H1 (cell line): ENCODE results near the gene RPL3. TPM values are rescaled to one million over a fixed set of nuclear protein-coding genes. Genes with fewer than 3 reads are reported as not detected.

ENCODE experiments used
- CTBP2 ChIP-seq: IDR thresholded peaks from 2 replicates; pipeline ENCODE4 v1.7.0; 2011; ENCODE audit warnings: borderline replicate concordance, mild to moderate bottlenecking, moderate library complexity, mixed read lengths, low read length; ENCODE audit not compliant: insufficient read depth, insufficient read length
- polyA plus RNA-seq, 7 experiments: library from polyadenylated mRNA; depleted of rRNA in 3 of 7; stranded (reverse) in 5 of 7; unstranded in 2 of 7; fragments of >200 nt in 5 of 7; fragments of 200-250 nt in 2 of 7; gene quantifications; 1 replicate in 5 of 7; 2 replicates in 1 of 7; 4 replicates in 1 of 7; pipeline versions ENCODE4 v1.2.1 to v1.2.3, GENCODE V29; 2011 to 2013; ENCODE audit warnings: missing spikeins in 2 of 7, mixed read lengths in 2 of 7
- total RNA-seq: library from RNA; stranded (reverse); fragmentation: NEBNext Ultra II Directional; extraction: Animal tissue kit (Norgen Biotek cat#: 25700); gene quantifications from 2 replicates; pipeline ENCODE4 v1.2.1, GENCODE V29; 2021

The RPL3 gene
- total and polyA plus RNA-seq, 2 of the 8 experiments (the other 6 are each of a cell fraction or from before 2014, with no cell fraction given) = 2,865 to 5,466 TPM

DNA sequence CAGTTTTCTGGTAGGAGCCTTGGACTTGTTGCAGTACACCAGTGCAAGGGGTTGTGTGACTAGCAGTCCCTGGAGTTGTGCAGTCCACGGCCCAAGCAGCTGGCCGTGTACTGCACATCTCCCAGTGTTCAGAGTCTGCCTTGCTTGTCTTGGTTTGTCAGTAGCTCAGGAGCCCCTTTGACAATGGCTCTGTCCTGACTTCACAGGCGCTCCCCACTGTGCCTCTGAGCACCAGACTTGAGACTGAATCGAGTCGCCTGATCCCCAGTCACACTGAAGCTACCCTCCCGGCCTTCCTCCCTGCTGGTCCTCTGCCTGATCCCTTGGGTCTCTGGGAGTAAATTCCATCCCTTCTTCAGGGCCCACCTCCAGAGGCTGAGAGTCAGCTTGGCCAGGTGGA is 49.8 kb upstream of the RPL3 start (continued):
- no peak for TF ChIP-seq CTBP2
